HEK293 (cell line): Measurements from ENCODE around the gene LCN12.

Source experiments
- CTCF ChIA-PET: fragments of 350-600 bp; formaldehyde crosslinking; extraction: SDS; loops from one replicate; lab custom pipeline; 2021; ENCODE audit warnings: antibody characterized with exemption; lab: Yijun Ruan, JAX
- POLR2A ChIA-PET: fragments of 300-600 bp; formaldehyde crosslinking; extraction: SDS; loops from one replicate; lab custom pipeline; 2020; ENCODE audit warnings: antibody characterized with exemption, inconsistent platforms; lab: Yijun Ruan, JAX
- H3K27ac ChIP-seq: fragments of 200-500 bp; sonication (Bioruptor generic); 2 replicates; pipeline ENCODE4 v1.5.1; 2014; ENCODE audit warnings: low read depth, low read length, control low read depth, inconsistent platforms; ENCODE audit errors: extremely low read depth
- H3K36me3 ChIP-seq, 2 experiments: fragments of 200-500 bp in 1 of 2; sonication (Bioruptor generic) in 1 of 2; 1 replicate in 1 of 2; 2 replicates in 1 of 2; pipeline ENCODE4 v1.5.1; 2014 to 2017; ENCODE audit warnings: inconsistent platforms in 2 of 2, low read length in 2 of 2; ENCODE audit not compliant: control insufficient read depth in 2 of 2, insufficient read depth in 1 of 2
- H3K4me1 ChIP-seq: fragments of 200-500 bp; sonication (Bioruptor generic); 2 replicates; pipeline ENCODE4 v1.5.1; 2014; ENCODE audit warnings: mild to moderate bottlenecking, low read length, inconsistent platforms; ENCODE audit not compliant: control insufficient read depth, insufficient read depth
- H3K4me3 ChIP-seq: 2 replicates; pipeline ENCODE4 v1.5.1; 2011; ENCODE audit warnings: low read depth, mild to moderate bottlenecking, control low read depth, low read length, moderate library complexity
- H3K9me3 ChIP-seq: fragments of 200-500 bp; sonication (Bioruptor generic); 2 replicates; pipeline ENCODE4 v1.5.1; 2014; ENCODE audit warnings: low read depth, low read length, inconsistent platforms; ENCODE audit not compliant: control insufficient read depth, insufficient read depth
- SCRT1 ChIP-seq: fragments of 450-650 bp; formaldehyde crosslinking; IDR thresholded peaks from 2 replicates; pipeline ENCODE4 v1.5.1; 2016; ENCODE audit warnings: missing biosample characterization, missing genetic modification characterization, borderline replicate concordance
- SCRT2 ChIP-seq: fragments of 450-650 bp; formaldehyde crosslinking; IDR thresholded peaks from 2 replicates; pipeline ENCODE4 v1.5.1; 2016; ENCODE audit warnings: missing biosample characterization, missing genetic modification characterization
- SETDB1 ChIP-seq: IDR thresholded peaks from one replicate; pipeline ENCODE4 v1.6.1; 2017; ENCODE audit warnings: mild to moderate bottlenecking, low read length, moderate library complexity, mixed read lengths; ENCODE audit not compliant: insufficient read length
- ZIC2 ChIP-seq: fragments of 450-650 bp; formaldehyde crosslinking; IDR thresholded peaks from 2 replicates; pipeline ENCODE4 v1.5.1; 2016; ENCODE audit warnings: missing biosample characterization, missing genetic modification characterization
- ZNF426 ChIP-seq: fragments of 450-650 bp; formaldehyde crosslinking; IDR thresholded peaks from 2 replicates; pipeline ENCODE4 v1.5.1; 2017; ENCODE audit warnings: missing biosample characterization, missing genetic modification characterization, mild to moderate bottlenecking, inconsistent platforms, moderate library complexity
- ZNF544 ChIP-seq: fragments of 450-650 bp; formaldehyde crosslinking; IDR thresholded peaks from 2 replicates; pipeline ENCODE4 v1.5.0; 2017; ENCODE audit warnings: missing biosample characterization, missing genetic modification characterization
- ZNF561 ChIP-seq: fragments of 450-650 bp; IDR thresholded peaks from 2 replicates; pipeline ENCODE4 v1.5.1; 2018; ENCODE audit warnings: missing biosample characterization, missing genetic modification characterization, borderline replicate concordance
- TF ChIP-seq, protein P1 (sequence below): fragments of 450-650 bp; formaldehyde crosslinking; IDR thresholded peaks from 2 replicates; pipeline ENCODE4 v1.5.1; 2016; ENCODE audit warnings: missing biosample characterization, missing genetic modification characterization
- TF ChIP-seq, protein P2 (sequence below): fragments of 450-650 bp; formaldehyde crosslinking; IDR thresholded peaks from 2 replicates; pipeline ENCODE4 v1.5.1; 2016; ENCODE audit warnings: missing biosample characterization, missing genetic modification characterization
- TF ChIP-seq, protein P3 (sequence below): fragments of 450-650 bp; formaldehyde crosslinking; IDR thresholded peaks from 2 replicates; pipeline ENCODE4 v1.5.1; 2016; ENCODE audit warnings: missing biosample characterization, missing genetic modification characterization

Gene LCN12

DNA sequence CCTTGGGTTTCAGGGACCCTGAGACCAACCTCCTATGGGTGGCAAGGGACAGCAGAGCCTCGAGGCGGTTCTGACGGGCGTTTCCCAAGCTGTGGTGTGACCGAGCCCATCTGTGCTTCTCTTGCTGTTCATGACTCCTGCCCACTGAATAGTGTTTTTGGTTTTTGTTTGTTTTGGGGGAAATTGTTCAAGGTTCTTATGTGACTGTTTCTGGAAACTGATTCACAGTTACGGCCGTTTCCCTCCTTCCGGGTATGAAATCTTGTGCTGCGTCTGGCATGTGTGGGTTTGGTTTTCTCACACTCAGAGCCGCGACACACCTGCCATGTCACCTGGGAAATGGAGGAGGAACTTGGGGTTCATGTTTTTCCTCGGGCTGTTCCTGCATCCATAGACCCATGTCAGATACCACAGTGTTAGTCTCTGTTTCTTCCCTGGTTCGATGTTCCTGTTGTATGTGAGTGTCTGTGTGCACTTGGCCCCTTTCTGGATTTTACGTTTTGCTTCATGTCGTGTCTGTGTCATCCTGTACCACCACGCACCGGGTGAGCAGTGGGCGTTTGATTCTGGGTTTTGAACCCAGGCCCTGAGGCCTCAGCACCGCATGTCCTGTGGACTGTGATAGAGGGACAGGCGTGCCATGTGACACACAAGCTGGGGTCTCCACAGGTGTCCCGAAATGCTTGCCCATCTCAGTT is 36.3 kb upstream of the LCN12 start:
- no peak overlapping the region for H3K4me3 ChIP-seq
- no peaks in the 10 kb centered on the region for H3K9me3 ChIP-seq
- H3K36me3 ChIP-seq: peaks cover 9 to 70% of the 10 kb centered on the region in 2 experiments; a peak in 2 of 3 replicates
- 0 out of 2 replicates have a peak, but pooled peaks have one; percentile 17 for TF ChIP-seq SCRT1
- no peak for TF ChIP-seq ZNF544 (tag by site-specific recombination)
- no peaks in the 10 kb centered on the region for H3K4me1 ChIP-seq
- H3K27ac ChIP-seq: no peak overlapping the region
- CTCF ChIA-PET: interaction anchor here (0.5 to 0.6 kb wide), 2 partner anchors 8 to 68 kb away, joined by 3 read pairs; no protein-coding TSS in a partner anchor
- POLR2A ChIA-PET: interaction anchor here (0.7 kb wide), 1 partner anchor 35 kb away, joined by 3 read pairs; no protein-coding TSS in a partner anchor

DNA sequence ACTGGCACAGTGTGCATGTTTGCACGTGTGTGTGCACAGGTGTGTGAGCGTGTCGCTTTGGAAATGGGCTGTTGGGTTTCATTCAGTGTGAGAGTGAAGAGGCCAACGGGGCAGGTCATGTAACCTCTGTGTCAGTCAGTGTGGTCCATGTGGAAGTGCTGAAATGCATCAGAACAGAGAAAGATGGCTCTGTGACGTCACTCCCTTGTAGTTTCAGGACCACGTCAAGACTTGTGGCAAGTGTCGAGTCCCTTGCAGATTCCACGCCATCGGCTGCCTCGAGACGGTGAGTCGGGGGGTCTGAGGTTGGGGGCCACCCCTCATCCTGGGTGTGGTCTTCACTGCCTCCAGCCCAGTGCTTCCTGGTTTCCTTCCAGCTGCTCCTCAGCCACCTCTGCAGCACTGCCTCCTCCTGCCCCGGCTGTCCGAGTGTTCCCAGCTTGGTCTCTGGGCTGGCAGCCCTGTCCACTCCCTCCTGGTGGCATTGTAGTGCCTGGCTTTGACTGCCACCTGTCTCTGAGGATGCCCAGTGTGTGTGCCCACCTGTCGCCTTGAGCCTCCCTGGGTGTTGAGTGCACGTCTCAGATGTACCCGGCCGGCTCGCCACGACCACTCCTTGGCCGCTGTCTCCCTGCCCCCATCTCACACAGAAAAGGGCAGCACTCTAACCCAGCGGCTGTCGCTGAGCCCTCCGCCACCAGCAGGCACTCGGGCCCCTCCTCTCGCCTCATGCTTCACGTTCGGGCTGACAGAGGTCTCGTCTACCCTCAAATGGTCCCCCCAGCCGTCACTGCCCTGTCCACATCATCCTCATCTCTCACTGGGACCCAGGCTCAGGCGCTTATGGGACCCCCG is 35.5 kb upstream of the LCN12 start:
- H3K4me1 ChIP-seq: no peaks in the 10 kb centered on the region
- no peak overlapping the region for H3K27ac ChIP-seq
- CTCF ChIA-PET: interaction anchor here (0.5 to 1.4 kb wide), 2 partner anchors 32 to 68 kb away, joined by 3 read pairs; no protein-coding TSS in a partner anchor
- peak; percentile 86 for TF ChIP-seq SCRT2 (tag by site-specific recombination)
- TF ChIP-seq ZNF426: no peak
- TF ChIP-seq, protein P1, sequence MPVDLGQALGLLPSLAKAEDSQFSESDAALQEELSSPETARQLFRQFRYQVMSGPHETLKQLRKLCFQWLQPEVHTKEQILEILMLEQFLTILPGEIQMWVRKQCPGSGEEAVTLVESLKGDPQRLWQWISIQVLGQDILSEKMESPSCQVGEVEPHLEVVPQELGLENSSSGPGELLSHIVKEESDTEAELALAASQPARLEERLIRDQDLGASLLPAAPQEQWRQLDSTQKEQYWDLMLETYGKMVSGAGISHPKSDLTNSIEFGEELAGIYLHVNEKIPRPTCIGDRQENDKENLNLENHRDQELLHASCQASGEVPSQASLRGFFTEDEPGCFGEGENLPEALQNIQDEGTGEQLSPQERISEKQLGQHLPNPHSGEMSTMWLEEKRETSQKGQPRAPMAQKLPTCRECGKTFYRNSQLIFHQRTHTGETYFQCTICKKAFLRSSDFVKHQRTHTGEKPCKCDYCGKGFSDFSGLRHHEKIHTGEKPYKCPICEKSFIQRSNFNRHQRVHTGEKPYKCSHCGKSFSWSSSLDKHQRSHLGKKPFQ (tag by site-specific recombination): no peak
- TF ChIP-seq, protein P2, sequence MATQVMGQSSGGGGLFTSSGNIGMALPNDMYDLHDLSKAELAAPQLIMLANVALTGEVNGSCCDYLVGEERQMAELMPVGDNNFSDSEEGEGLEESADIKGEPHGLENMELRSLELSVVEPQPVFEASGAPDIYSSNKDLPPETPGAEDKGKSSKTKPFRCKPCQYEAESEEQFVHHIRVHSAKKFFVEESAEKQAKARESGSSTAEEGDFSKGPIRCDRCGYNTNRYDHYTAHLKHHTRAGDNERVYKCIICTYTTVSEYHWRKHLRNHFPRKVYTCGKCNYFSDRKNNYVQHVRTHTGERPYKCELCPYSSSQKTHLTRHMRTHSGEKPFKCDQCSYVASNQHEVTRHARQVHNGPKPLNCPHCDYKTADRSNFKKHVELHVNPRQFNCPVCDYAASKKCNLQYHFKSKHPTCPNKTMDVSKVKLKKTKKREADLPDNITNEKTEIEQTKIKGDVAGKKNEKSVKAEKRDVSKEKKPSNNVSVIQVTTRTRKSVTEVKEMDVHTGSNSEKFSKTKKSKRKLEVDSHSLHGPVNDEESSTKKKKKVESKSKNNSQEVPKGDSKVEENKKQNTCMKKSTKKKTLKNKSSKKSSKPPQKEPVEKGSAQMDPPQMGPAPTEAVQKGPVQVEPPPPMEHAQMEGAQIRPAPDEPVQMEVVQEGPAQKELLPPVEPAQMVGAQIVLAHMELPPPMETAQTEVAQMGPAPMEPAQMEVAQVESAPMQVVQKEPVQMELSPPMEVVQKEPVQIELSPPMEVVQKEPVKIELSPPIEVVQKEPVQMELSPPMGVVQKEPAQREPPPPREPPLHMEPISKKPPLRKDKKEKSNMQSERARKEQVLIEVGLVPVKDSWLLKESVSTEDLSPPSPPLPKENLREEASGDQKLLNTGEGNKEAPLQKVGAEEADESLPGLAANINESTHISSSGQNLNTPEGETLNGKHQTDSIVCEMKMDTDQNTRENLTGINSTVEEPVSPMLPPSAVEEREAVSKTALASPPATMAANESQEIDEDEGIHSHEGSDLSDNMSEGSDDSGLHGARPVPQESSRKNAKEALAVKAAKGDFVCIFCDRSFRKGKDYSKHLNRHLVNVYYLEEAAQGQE (tag by site-specific recombination): peak; percentile 42; the same call in 1 of the 2 replicates
- TF ChIP-seq, all 188 proteins: peak for 2
- peaks cover 9 to 69% of the 10 kb centered on the region in 2 experiments; a peak in 2 of 3 replicates for H3K36me3 ChIP-seq
- H3K9me3 ChIP-seq: no peaks in the 10 kb centered on the region
- H3K4me3 ChIP-seq: no peak overlapping the region
- POLR2A ChIA-PET: interaction anchor here (0.7 kb wide), 1 partner anchor 35 kb away, joined by 3 read pairs; no protein-coding TSS in a partner anchor

DNA sequence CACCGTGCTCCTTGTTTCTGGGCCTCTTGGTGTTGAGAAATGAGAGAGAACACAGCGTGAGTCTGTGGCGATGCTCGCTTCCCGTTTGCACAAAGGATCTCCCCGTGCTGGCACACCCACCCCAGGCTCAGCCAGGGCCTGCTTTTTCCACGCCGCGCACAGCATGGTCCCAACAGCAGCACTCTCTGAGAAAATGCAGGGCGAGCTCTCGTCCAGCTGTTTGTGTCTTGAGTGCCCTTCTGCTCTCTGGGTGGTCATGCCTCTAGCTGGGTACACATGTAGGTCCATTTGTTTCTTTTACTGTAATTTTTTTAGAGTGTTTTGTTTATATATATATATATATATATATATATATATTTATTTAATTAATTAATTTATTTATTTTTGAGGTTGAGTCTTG is 34.2 kb upstream of the LCN12 start:
- Histone ChIP-seq H3K27ac (no peak overlapping the region), H3K4me1 (no peaks in the 10 kb centered on the region), H3K4me3 (no peak overlapping the region), H3K9me3 (no peaks in the 10 kb centered on the region), H3K36me3 (peaks cover under 1 to 73% of the 10 kb centered on the region in 2 experiments; a peak in 2 of 3 replicates)
- CTCF ChIA-PET: interaction anchor here (0.6 to 2.3 kb wide), 4 partner anchors 14 to 117 kb away, joined by 3 to 7 read pairs (median 4); no protein-coding TSS in a partner anchor
- POLR2A ChIA-PET: no interaction called here
- TF ChIP-seq ZIC2 (tag by site-specific recombination) (peak; percentile 24; the same call in 1 of the 2 replicates), ZNF561 (no peak), SETDB1 (no peak), ZNF426 (peak; percentile 18)
- TF ChIP-seq, protein P3, sequence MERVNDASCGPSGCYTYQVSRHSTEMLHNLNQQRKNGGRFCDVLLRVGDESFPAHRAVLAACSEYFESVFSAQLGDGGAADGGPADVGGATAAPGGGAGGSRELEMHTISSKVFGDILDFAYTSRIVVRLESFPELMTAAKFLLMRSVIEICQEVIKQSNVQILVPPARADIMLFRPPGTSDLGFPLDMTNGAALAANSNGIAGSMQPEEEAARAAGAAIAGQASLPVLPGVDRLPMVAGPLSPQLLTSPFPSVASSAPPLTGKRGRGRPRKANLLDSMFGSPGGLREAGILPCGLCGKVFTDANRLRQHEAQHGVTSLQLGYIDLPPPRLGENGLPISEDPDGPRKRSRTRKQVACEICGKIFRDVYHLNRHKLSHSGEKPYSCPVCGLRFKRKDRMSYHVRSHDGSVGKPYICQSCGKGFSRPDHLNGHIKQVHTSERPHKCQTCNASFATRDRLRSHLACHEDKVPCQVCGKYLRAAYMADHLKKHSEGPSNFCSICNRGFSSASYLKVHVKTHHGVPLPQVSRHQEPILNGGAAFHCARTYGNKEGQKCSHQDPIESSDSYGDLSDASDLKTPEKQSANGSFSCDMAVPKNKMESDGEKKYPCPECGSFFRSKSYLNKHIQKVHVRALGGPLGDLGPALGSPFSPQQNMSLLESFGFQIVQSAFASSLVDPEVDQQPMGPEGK (tag by site-specific recombination): no peak
